GM10248 (cell line): ENCODE results near the gene STARD10.
A peak's percentile ranks its signal among the peaks of the same experiment; 100 is the strongest.
"Not testable (repeated sequence)": the region's sequence is repeated elsewhere in the genome, so short reads cannot be mapped to it uniquely, and the experiment has no call there.

ENCODE experiments used
- CTCF ChIA-PET: fragments of 300-600 bp; sonication (Branson Sonifier 250); formaldehyde crosslinking; extraction: SDS; loops from one replicate; lab custom pipeline; 2021; ENCODE audit warnings: antibody characterized with exemption; lab: Yijun Ruan, JAX
- POLR2A ChIA-PET: fragments of 350-650 bp; sonication (Branson Sonifier 250); formaldehyde crosslinking; extraction: SDS; loops from one replicate; lab custom pipeline; 2020; ENCODE audit warnings: antibody characterized with exemption; lab: Yijun Ruan, JAX
- DNase-seq: peaks from one replicate; pipeline ENCODE4 v3.0.0; 2012; ENCODE audit errors: extremely low spot score
- CTCF ChIP-seq: IDR thresholded peaks from 2 replicates; pipeline ENCODE4 v1.5.1; 2012; ENCODE audit warnings: mild to moderate bottlenecking, low read depth; ENCODE audit errors: extremely low read depth, missing control alignments, control extremely low read depth

STARD10 gene

GRCh38 chr11:72812967-72813739, 19.3 kb upstream of the STARD10 start:
- peak; percentile 77 for DNase-seq
- peak; percentile 70 for TF ChIP-seq CTCF
- CTCF ChIA-PET: interaction anchor here (0.6 to 11.8 kb wide), 27 partner anchors 10 to 424 kb away, joined by 3 to 83 read pairs (median 6); partner anchors contain the start of gene STARD10
- POLR2A ChIA-PET: interaction anchor here (0.6 to 1.5 kb wide), 8 partner anchors 9 to 365 kb away, joined by 3 to 8 read pairs (median 4); partner anchors contain the start of gene STARD10

GRCh38 chr11:72812604-72812966, 18.7 kb upstream of the STARD10 start:
- no peak for TF ChIP-seq CTCF
- POLR2A ChIA-PET: interaction anchor here (0.6 to 1.5 kb wide), 6 partner anchors 10 to 363 kb away, joined by 3 to 8 read pairs (median 5); partner anchors contain the start of gene STARD10
- CTCF ChIA-PET: interaction anchor here (0.6 to 11.8 kb wide), 22 partner anchors 10 to 366 kb away, joined by 3 to 83 read pairs (median 6); partner anchors contain the start of gene STARD10

GRCh38 chr11:72811686-72812085, 17.8 kb upstream of the STARD10 start:
- POLR2A ChIA-PET: interaction anchor here (0.6 kb wide), 1 partner anchor 324 kb away, joined by 4 read pairs; no protein-coding TSS in a partner anchor
- DNase-seq: not testable (repeated sequence)

More at GRCh38 chr11:72812604-72812966, 18.7 kb upstream of the STARD10 start:
- no peak for DNase-seq

GRCh38 chr11:72808331-72808798, 14.5 kb upstream of the STARD10 start:
- POLR2A ChIA-PET: no interaction called here
- no peak for DNase-seq
- CTCF ChIA-PET: interaction anchor here (7.2 kb wide), 1 partner anchor 14 kb away, joined by 76 read pairs; the partner anchor contains the start of gene STARD10
- no peak for TF ChIP-seq CTCF

More at GRCh38 chr11:72811686-72812085, 17.8 kb upstream of the STARD10 start:
- CTCF ChIA-PET: interaction anchor here (0.8 to 11.8 kb wide), 8 partner anchors 9 to 374 kb away, joined by 3 to 83 read pairs (median 13); partner anchors contain the start of gene STARD10

- TF ChIP-seq CTCF: no peak
- no peak for DNase-seq
- POLR2A ChIA-PET: no interaction called here
- CTCF ChIA-PET: interaction anchor here (0.8 to 7.2 kb wide), 3 partner anchors 14 to 31 kb away, joined by 3 to 76 read pairs (median 6); partner anchors contain the start of gene STARD10
Measured at GRCh38 chr11:72807792-72808191, 13.9 kb upstream of the STARD10 start.

GRCh38 chr11:72807021-72807693, 13.3 kb upstream of the STARD10 start:
- CTCF ChIA-PET: interaction anchor here (0.8 to 7.2 kb wide), 3 partner anchors 13 to 31 kb away, joined by 3 to 76 read pairs (median 6); partner anchors contain the start of gene STARD10
- DNase-seq: no peak
- TF ChIP-seq CTCF: no peak
- POLR2A ChIA-PET: no interaction called here

- CTCF ChIA-PET: not testable (repeated sequence)
Measured at GRCh38 chr11:72806378-72806777, 12.5 kb upstream of the STARD10 start.

More at GRCh38 chr11:72806378-72806777, 12.5 kb upstream of the STARD10 start:
- POLR2A ChIA-PET, DNase-seq: not testable (repeated sequence)
